GM18511 (cell line): Measurements from ENCODE around the gene PAK2.
"Not testable (repeated sequence)": the region's sequence is repeated elsewhere in the genome, so short reads cannot be mapped to it uniquely, and the experiment has no call there.

Experiments used
- ATAC-seq: cut with Tn5 transposase; IDR thresholded peaks from one replicate; pipeline ENCODE4 v1.9.1; 2021; ENCODE audit warnings: mild to moderate bottlenecking, moderate library complexity; ENCODE audit not compliant: unreplicated experiment

PAK2 gene

DNA sequence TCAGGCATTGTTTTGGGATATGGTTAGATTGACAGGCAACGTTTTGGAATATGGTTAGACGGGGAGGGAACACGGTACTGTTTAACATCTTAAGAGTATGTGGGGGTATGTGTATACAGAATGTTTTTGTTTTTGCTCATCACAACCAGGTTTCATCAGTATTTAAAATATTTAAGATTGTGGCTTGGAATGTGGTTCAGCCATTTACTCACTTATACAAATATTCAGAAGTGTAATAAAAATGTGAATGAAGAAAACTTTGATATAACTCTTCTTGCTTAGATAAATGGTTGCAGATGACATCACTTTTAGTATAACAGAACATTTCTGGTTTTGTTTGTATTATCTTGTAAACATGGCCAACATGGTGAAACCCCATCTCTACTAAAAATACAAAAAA lies 3.9 kb upstream of the PAK2 start:
- ATAC-seq: no peak

GRCh38 chr3:196736670-196737374 lies 2.8 kb upstream of the PAK2 start:
- no peak for ATAC-seq

DNA sequence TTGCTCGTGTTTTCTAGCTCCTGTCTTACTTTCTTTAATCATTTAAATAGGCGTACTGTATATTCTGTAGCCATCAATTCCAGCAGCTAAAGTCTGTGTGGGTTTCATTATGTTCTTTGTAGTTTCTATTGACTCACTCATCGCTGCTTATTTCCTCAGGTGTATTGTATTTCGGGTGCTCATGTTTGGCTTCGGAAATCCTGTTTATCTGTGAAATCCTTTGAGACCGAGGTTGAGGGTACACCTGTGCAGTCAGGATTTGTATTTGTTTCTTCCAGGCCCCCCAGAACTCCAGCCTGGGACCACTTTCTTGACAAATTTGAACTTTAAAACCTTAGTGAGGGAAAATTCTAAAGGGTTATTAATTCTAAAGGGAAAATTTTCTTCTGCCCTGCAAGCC lies 2.0 kb upstream of the PAK2 start:
- ATAC-seq: no peak

DNA sequence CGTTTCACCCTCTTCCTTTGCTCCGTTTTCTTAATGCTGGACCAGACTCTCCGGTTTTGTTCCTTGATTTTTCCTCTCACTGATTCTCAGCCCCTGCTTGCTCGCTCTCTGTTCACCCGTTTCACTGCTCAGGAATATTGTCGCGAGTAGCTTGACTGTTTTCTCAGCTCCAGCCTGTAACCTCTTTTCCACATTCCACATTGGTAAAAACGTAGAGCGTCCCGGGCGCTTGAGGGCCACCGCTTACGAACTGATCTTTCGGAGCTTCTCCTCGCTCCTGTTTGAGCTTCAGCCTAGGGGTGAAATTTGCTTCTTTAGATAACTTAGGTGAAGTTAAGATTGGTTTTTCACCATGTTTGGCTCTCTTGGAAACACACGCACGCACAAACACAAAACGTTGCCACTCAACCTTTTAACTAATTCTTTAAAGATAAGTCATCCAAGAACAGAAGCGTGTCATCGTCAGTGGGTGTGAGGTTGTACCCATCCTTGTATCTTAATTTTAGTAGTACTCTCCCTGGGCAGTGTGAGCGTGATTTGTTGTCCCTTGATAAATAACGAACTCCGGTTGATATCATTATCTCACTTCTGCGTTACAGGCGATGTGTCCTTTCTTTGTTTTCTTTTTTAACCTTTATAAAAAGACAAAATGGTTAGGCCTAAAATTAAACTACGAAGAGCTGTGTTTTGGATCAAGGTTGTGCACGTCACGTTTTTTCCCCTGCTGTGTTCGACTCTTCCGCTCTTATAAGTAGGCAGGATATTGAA lies 1.0 kb downstream of the PAK2 start:
- peak; percentile 6 for ATAC-seq

GRCh38 chr3:196741249-196741889 lies 1.7 kb downstream of the PAK2 start:
- no peak for ATAC-seq

DNA sequence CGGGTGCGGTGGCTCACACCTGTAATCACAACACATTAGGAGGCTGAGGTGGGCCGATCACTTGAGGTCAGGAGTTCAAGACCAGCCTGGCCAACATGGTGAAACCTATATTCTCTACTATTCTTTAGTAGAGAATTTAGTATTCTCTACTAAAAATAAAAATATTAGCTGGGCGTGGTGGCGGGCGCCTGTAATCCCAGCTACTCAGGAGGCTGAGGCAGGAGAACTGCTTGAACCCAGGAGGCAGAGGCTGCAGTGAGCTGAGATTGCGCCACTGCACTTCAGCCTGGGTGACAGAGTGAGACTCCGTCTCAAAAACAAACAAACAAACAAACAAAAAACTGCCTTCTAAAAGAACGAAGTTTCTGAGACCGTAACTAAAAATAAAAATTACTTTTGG lies 3.9 kb downstream of the PAK2 start:
- ATAC-seq: not testable (repeated sequence)

- no peak for ATAC-seq
These were observed 9.5 kb downstream of the PAK2 start for GRCh38 chr3:196749125-196749524.

- ATAC-seq: no peak
These were observed 13.5 kb downstream of the PAK2 start for GRCh38 chr3:196753201-196753600.

- ATAC-seq: no peak
These were observed 14.7 kb downstream of the PAK2 start for GRCh38 chr3:196754091-196754981.

DNA sequence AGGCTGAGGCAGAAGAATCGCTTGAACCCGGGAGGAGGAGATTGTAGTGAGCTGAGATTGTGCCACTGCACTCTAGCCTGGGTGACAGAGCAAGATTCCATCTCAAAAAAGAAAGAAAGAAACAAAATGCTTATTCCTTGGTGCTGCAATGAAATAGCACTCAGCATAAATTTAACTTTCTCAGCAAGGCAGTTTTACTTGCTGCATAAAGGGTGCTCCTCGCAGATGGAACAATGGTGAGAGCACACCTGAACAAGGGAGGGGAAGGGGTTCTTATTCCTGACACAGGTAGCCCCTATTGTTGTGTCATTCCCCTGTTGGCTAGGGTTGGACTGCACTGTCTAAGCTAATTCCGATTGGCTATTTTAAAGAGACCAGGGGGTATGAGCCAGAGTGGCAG lies 17.1 kb downstream of the PAK2 start:
- no peak for ATAC-seq

DNA sequence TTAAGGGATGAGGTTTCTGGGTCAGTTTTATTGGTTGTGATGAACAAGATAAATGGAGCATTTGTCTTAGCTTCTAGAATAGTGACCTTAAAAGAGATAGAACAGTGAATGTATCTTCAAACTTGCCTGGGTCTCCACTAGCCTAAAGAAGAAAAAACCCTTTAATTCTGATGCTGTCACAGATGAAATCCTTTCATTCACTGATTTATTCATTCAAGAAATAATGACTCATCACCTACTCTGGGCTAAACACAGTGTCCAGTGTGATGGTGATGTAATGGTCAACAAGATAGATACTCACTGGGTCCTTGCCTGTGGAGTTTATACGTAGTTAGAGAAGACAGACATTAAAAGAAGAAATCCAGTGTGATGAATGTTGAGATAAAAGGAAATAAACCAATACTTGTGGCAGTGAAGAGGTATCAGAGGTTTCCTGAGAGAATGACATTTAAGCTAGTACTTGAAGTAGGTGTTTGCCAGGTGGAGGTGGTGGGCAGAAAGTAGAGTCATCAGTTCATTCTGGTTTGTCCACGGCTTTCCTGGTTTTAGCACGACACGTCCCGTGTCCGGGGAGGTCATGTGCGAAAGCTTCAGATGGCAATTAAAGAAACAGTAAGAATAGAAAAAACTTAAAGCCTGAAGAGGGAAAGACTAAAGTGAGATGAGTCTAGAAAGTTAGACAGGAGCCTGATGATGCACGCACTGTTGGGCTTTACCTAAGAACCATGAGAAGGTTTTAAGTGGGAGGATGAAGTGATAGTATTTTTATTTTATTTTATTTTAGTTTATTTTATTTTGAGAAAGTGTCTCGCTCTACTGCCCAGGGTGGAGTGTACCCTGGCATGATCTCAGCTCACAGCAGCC lies 18.5 kb downstream of the PAK2 start:
- ATAC-seq: no peak

DNA sequence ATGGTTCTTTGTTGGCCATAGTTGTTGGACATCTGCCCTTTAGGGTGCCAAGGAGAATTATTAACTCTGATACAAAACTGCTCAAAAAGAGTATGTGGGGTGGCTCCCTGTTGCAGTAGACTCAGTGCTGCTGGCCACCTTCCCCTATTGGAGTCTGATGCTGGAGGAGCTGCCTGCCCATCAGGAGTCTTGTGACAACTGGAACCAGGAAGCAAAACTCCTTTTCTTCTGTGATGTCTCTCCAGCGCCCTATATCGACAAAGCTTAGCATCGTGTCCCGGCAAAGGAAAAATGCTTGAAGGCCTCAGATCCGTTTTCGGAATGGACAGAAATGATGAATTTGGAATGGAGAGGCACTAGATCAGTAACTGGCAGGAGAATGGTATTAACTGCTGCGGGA lies 23.5 kb downstream of the PAK2 start:
- no peak for ATAC-seq

DNA sequence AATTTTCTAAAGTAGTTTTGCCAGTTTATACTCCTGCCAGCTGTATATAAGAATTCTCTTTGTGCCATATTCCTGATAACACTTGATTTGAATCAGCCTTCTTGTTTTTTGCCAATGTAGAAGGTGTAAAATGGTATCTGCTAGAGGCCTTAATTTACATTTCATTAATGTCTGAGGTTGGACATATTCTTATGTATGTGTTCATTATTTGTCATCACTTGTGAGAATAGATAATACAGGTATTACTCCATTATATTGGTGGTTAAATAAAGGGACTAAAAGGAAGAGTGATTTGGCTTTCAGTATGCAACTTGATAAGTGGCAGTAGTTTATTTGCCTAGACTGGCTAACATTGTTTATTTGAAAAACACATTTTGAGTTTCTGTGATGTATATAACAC lies 25.8 kb downstream of the PAK2 start:
- no peak for ATAC-seq

- ATAC-seq: no peak
These were observed 31.4 kb downstream of the PAK2 start for GRCh38 chr3:196771067-196771466.

- ATAC-seq: no peak
These were observed 32.4 kb downstream of the PAK2 start for GRCh38 chr3:196772102-196772501.

DNA sequence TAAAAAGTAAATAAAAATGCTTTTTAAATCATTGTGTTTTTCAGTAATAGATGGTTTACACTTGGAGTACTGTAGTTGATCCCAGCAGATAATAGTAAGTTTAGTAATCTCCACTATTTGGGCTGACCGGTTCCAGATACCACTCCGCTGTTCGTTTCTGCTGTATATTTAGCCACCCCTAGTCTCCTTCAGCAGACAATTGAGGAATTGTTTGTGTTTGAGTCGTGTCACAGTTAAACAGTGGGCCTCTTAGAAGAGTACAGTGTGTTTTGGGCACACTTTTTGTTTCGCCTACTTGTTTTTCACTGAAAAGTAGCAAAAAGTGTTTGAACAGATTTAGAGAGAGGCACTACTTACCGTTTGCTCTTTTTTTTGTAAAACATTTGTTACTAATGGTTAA lies 33.2 kb downstream of the PAK2 start:
- ATAC-seq: no peak

DNA sequence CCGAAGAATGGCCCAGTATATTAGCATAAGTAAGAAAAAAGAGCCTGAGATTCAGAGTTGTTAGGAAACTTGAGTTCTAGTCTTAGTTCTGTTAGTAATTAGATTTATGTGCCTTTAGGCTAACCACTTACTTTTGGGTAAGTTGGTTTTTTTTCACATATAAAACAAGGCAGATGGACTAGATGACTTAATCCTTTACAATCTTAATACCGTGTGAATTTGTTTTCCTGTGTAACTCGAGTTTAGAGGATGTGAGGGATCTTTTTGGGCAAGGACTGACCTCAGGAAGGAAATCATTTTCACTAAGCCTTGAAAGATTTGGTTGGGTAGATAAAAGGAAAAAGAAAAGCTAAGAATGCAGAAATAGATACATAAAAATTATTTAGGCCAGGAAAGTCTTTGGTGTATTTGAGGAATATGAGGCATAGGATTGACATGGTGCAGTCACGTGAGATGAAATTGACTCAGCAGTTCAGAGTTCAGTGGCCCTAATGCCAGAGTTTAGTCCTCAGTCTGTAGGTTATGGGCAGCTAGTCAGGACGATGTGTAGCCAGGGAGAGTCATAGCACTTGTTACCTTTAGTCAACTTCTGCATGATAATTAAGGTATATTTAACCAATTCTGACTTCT lies 34.6 kb downstream of the PAK2 start:
- ATAC-seq: no peak

DNA sequence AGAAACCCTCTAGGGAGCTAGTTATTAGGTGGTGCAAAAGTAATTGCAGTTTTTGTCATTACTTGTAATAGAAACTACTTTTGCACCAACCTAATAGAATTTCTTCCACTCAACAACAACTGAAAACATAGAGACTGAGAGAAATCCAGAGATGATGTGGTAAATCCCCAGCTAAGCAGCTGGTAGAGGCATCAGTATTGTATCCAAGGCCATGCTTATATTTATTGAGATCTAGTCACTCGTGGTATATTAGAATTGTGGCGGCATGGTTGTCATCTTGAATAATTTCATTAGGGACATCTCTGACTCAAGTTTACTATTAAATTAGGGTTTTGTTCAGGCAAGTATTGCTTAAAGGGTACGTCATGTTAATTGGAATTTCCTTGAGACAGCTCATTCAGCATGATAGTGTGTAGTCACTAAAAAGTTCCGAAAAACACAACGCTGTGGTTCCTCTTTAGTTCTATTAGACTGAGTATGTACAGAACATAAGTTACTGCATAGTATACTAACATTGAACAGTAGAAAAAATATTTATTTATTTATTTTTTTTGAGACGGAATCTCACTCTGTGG lies 35.3 kb downstream of the PAK2 start:
- no peak for ATAC-seq

- ATAC-seq: no peak
These were observed 36.3 kb downstream of the PAK2 start for GRCh38 chr3:196775938-196776337.
